ACHN (cell line): ENCODE data around the gene OR1F1.
A peak's percentile ranks its signal among the peaks of the same experiment; 100 is the strongest.
"Not testable (repeated sequence)": the region's sequence is repeated elsewhere in the genome, so short reads cannot be mapped to it uniquely, and the experiment has no call there.

Source experiments
- DNase-seq: peaks from one replicate; pipeline ENCODE4 v3.0.0-alpha.2; 2015
- in situ Hi-C: cut with HindIII; loops from 2 replicates; pipeline ENCODE4 v1.10.0; 2017; ENCODE audit warnings: low sequenced_read_pairs, low pct_ligation_motif_present, low pct_unique_long_range_greater_than_20kb

Gene OR1F1

GRCh38 chr16:3187798-3188674 is at the start of gene OR1F1:
Gene OR1F1 (plus strand): TSS chr16:3188204.
- peak; percentile 69 for DNase-seq
- in situ Hi-C loops = no loop called here

DNA sequence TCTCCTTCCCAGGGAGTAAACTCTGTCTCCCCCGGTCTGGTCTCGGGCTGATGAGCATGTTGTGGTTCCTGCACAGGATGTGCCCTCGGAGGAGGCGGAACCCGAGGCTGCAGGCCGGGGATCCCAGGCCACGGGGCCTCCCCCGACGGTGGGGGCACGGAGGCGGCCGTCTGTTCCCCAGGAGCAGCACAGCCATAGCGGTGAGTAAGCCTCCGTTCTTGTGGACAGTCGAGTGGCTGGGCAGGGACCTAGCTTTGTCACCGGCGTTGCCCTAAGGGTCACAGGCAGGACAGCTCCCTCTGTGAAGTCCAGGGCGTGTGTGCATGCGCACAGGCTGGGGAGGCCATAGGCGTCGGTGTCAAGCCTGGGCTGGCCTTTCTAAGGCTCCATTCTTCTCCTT is 49.7 kb upstream of the OR1F1 start:
- in situ Hi-C loops = no loop called here

DNA sequence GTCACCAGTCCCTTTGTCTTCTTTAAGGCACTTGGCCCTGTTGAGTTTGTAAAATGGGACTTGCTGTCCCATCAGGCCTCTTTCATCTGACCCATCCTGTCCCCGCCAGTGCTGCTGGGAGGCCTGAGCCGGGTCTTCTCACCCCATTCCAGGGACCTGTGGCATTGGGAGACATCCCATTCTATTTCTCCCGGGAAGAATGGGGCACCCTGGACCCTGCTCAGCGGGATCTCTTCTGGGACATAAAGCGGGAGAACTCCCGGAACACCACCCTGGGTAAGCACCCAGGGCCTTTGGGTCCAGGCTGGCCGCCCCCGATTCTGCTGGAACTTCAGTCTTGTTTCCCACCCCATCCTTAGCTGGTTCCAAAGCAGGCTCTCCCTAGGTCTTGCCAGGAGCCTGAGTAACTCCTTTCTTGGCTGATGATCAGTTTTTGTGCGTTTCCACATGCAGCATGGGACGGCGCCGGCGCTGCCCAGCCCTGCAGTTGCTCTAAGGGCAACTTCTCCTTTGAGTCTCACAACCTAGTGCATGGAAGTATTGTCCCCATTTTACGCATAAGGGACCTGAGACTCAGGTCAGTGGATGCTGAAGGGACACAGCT is 49.1 kb upstream of the OR1F1 start:
- DNase-seq = no peak
- in situ Hi-C loops = no loop called here

More for the DNA sequence above, 49.7 kb upstream of the OR1F1 start:
- no peak for DNase-seq

DNA sequence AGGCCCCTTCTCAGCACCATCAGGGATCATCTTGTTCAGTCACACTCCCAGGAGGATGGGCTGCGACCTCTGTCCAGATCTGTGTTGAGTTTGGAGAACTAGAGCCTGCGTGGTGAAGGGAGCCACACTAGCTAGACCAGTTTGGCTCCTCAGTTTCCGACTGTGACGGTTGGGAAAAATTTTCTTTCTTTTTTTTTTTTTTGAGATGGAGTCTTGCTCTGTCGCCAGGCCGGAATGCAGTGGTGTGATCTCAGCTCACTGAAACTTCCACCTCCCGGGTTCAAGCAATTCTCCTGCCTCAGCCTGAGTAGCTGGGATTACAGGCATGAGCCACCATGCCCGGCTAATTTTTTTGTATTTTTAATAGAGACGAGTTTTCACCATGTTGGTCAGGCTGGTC is 48.4 kb upstream of the OR1F1 start:
- in situ Hi-C loops = not testable (repeated sequence)
- DNase-seq = peak; percentile 42

DNA sequence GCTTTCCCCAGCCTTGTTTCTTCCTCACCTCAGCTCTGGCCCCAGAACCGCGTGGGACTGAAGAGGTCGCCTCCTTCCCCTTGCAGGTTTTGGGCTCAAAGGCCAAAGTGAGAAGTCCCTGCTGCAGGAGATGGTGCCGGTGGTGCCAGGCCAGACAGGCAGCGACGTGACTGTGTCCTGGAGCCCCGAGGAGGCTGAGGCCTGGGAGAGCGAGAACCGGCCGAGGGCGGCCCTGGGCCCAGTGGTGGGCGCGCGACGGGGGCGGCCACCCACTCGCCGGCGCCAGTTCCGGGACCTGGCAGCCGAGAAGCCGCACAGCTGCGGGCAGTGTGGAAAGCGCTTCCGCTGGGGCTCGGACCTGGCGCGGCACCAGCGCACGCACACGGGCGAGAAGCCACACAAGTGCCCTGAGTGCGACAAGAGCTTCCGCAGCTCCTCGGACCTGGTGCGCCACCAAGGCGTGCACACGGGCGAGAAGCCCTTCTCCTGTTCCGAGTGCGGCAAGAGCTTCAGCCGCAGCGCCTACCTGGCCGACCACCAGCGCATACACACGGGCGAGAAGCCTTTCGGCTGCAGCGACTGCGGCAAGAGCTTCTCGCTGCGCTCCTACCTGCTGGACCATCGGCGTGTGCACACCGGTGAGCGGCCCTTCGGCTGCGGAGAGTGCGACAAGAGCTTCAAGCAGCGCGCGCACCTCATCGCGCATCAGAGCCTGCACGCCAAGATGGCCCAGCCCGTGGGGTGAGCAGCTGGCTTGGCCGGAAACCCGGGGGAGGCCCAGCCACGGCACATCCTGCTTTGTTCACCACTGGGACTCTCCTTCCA is 47.2 kb upstream of the OR1F1 start:
- in situ Hi-C loops = no loop called here
- DNase-seq = no peak

- no peak for DNase-seq
- in situ Hi-C loops = no loop called here
These were observed 46.2 kb upstream of the OR1F1 start for GRCh38 chr16:3141781-3142311.

GRCh38 chr16:3142327-3142726 is 45.7 kb upstream of the OR1F1 start:
- in situ Hi-C loops = no loop called here
- no peak for DNase-seq

DNA sequence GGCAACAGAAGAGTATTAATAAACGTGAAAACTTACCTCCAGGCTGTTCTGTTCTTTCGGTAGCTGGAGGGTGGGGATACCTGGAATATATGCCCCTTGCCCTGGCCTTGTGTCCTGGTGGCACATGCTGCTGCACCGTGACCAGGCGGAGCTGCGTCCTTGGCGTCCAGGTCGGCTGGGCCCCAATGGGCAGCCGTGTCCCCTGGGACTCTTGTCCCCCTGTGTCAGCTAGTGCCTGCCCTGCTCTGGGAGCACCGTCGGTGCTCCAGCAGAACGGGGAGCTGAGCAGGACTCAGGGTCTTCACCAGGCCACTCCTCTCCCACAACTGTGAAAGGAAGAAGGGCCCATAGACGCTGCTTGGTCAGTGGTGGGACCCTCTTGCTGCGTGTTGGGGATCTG is 45.2 kb upstream of the OR1F1 start:
- DNase-seq = no peak
- in situ Hi-C loops = no loop called here

GRCh38 chr16:3143189-3143588 is 44.8 kb upstream of the OR1F1 start:
- no peak for DNase-seq
- in situ Hi-C loops = no loop called here

GRCh38 chr16:3143598-3144320 is 44.2 kb upstream of the OR1F1 start:
- in situ Hi-C loops = no loop called here
- no peak for DNase-seq

DNA sequence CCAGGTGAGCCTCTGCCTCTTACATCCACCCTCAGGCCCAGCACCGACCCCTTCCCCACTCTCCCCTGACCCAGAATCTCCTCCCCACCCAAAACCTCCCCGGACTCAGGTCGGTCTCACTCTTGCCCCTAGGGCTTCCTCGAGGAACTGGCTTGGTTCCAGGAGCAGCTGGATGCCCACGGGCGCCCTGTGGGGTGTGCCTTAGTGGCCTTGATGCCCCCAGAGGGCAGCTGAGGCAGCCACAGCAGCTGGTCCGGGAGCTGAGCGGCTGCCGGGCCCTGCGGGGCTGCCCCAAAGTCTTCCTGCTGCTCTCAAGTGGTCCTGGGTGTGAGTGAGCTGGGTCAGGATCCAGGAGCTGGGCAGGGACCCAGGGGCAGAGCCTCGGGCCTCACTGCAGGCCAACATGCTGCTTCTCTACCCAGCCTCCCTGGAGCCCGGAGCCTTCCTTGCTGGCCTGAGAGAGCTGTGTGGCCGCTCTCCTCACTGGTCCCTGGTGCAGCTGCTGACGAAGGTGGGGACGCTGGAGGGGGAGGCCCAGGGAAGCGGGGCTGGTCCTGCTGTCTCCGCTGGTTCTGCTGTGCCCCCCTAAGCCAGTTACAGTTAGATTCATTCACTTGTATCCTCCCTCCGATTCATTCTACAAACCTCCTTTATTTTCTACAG is 43.6 kb upstream of the OR1F1 start:
- no peak for DNase-seq
- in situ Hi-C loops = no loop called here

- in situ Hi-C loops = no loop called here
- DNase-seq = no peak
These were observed 42.9 kb upstream of the OR1F1 start for GRCh38 chr16:3145151-3145550.

DNA sequence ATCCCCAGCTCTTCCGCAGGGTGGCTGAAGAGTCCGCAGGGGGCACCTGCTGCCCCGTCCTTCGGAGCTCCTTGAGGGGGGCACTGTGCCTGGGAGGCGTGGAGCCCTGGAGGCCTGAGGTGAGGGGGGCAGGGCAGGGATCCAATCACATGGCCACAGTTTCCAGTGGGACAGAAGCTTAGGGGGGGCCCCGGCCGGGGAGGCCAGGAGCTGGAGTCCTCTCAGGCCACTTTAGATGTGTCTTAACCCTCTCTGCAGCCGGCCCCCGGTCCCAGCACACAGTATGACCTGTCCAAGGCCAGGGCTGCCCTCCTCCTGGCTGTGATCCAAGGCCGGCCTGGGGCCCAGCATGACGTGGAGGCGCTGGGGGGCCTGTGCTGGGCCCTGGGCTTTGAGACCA is 42.3 kb upstream of the OR1F1 start:
- in situ Hi-C loops = no loop called here
- no peak for DNase-seq

DNA sequence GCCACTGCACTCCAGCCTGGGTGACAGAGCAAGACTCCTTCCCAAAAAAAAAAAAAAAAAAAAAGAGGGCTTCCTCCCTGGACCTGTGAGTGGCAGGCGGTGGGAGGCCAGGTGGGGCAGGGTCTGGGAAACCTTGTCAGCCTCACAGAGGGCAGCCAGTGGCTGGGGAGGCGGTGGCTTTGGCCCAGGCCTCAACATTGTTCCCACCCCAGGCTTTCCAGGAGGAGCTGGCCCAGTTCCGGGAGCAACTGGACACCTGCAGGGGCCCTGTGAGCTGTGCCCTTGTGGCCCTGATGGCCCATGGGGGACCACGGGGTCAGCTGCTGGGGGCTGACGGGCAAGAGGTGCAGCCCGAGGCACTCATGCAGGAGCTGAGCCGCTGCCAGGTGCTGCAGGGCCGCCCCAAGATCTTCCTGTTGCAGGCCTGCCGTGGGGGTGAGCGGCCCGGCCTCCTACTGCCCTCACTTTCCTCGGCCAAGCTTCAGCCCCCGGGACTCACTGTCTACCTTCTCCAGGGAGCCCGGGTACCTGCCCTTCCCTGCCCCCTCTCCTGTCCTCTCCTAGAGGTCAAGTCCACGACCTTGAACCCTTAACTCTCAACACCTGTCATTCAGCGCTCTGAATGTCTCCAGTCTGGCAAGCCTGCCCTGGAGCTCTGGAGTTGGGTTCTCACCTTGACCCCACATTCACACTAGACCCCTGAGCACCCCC is 40.8 kb upstream of the OR1F1 start:
- DNase-seq = no peak
- in situ Hi-C loops = no loop called here

DNA sequence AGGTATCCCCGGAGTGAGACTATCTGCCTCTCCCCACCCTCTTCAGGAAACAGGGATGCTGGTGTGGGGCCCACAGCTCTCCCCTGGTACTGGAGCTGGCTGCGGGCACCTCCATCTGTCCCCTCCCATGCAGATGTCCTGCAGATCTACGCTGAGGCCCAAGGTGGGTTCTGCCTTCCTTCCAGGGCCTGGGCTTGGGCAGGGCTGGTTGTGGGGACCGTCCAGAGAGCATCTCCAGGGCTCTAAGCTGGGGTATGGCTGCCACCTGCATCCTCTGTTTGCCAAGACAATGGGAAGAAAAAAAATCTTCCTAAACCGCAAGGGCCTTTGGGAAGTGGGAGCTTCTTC is 40.3 kb upstream of the OR1F1 start:
- in situ Hi-C loops = no loop called here
- no peak for DNase-seq

DNA sequence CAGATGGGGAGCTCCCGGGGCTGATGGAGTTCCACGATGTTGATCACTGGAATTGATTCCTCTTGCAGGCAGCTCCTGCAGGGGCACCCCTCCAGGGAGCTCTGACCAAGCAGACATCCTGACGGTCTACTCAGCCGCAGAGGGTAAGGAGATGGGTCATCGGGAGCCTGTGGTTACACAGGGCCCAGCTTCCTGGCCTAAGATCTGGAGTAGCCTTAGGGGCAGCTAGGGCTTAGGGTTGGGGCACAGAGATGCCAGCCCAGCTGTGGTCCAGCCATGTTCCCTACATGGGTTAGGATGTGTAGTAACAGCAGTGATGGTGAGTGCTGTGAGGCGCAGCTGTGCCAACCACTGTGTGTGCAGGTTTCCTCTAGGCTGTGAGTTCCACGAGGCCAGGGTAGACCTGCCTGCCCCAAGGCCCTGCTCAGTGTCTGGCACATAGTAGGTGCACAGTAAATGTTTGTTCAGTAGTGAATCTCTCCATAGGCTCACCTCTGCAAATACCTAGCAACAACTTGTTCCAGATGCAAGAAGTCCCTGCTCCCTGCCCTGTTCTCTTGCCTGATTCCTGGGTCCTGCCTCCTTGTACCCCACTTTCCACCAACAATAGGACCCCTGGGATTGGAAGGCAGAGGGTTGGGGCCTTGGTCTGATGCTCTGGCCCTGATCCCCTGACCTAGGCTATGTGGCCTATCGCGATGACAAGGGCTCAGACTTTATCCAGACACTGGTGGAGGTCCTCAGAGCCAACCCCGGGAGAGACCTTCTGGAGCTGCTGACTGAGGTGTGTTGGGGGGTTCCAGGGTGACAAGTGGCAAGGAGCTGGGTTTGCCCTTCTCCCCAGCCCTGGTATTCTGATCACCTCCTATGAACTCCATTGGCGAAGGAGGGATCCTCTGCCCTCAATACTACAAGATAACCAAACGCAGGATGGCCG is 39.5 kb upstream of the OR1F1 start:
- no peak for DNase-seq
- in situ Hi-C loops = no loop called here

DNA sequence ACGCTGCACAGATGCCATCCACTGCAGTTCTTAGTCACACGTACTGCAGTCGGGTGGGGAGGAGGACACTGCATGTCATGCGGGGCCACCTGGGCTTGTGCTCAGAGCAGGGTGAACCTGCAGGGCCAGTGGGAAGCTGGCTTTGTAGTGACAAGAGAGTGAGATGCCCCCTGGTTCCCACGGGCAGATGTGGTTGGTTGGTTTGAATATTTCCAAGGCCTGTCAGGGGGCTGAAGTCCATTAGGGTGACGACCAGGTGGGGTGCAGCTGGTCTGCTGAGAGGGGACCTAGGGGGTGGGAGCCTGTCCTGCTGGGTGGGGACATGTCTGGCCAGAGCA is 38.8 kb upstream of the OR1F1 start:
- no peak for DNase-seq
- in situ Hi-C loops = no loop called here
